HG03432 (cell line): ENCODE data around the gene CDC42EP3.
A peak's percentile ranks its signal among the peaks of the same experiment; 100 is the strongest.

ENCODE experiments used
- ATAC-seq: cut with Tn5 transposase; IDR thresholded peaks from one replicate; pipeline ENCODE4 v1.9.1; 2021; ENCODE audit warnings: mild to moderate bottlenecking, moderate library complexity; ENCODE audit not compliant: unreplicated experiment

The CDC42EP3 gene

DNA sequence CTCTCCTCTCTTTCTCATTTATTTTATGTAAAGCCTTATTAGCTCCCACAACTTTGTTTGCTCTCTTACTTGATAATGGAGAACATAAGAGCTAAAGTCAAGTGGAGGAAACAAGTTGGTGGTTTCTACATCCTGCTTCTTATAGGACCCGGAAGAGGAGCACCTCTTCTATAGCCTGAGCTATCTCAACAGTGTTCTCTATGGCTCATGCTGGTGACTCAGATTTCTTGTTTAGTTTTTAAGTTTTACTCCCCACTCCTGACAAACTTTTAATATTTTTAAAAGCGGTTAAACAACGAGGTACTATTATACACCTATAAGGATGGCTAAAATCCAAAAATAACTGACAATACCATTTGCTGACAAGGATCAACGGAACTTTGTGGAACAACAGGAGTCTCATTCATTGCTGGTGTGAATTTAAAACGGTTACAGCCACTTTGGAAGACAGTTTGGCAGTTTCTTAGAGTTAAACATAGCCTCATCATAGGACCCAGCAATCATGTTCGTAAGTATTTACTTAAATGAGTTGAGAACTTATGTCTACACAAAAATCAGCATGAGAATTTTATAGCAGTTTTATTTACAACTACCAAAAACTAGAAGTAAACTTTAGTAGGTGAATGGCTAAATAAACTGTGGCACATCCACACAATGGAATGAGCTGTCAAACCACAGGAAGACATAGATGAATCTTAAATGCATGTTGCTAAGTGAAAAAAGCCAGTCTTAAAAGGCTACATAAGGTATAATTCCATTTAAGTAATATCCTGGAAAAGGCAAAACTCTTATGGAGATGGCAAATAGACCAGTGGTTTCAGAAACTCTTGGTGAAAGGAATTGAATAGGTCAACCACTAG lies 12.7 kb upstream of the CDC42EP3 start:
- ATAC-seq, result no peak

DNA sequence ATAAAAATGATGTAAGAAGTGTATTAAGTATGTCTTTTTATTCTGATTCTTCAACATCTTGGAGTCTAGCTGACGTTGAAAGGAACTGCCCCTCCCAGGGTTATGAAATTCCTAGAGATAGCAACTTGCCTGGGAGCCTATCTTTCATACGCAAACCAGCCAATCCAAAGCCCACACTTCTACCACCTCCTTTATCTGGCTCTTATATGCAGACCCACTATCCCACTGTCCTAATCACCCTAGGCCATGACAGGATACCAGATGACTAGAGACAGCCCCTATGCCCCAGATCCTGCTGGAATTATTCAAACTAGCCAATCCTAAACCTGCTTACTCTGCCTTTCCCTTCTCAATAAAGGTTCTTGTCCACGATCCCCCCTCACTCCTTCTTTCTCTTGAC lies 11.8 kb upstream of the CDC42EP3 start:
- no peak for ATAC-seq

DNA sequence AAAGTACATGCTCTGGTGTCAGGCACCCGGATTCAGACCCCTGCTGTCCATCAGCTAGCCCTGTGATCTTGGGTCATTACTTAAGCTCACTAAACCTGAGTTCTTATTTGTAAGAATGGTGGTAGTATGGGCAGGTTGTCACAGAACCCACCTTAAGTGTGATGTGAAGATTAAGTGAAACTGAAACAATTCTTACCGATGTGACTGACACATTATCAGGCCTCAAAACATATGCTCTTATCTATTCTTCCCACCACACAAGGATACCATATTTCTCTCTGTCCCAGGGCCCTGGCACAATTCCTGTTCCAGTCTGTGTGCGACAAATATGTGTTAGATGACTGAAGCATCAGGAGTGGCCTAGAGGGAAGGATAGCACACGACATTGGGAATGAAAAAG lies 11.0 kb upstream of the CDC42EP3 start:
- ATAC-seq, result no peak

DNA sequence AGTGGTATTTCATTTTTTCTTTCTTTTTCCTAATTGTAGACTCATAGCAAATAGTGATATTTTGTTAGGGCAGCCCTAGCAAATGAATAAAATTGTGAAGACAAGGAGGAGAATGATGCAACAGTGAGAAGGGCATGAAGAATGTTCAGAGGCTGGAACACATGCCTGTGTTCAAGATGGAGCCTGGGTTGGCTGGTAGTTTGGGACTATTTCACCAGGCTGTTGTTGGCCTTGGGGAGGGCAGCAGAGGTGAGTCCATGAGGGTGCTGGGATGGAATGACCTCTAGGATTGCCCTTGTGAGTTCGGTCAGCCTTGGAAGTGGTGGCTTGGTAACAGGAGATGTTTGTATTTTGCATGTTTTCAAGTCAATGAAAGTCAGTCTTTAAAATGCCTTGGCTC lies 10.1 kb upstream of the CDC42EP3 start:
- no peak for ATAC-seq

DNA sequence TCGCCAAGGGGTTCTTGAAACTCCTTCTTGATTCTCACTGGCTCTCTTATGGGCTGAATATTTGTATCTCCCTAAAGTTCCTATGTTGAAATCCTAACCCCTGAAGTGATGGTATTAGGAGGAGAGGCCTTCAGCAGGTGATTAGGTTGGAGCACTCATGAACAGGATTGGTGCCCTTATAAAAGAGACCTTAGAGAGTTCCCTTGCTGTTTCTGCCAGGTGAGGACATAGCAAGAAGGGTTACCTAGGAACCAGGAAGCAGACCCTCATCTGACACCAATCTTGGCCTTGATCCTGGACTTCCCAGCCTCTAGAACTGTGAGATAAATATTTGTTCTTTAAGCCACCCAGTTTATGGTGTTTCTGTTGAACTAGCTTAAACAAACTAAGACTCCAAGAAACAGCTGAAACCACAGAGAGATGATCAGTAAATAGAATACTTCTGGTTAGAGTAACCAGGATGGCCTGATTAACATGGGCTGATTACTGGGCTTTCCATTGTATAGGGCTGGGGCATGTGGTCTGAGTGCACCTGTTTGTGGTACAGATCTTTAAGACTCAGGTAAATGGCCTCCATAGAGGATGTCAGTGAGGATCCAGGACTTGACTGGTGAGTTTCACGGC lies 7.7 kb upstream of the CDC42EP3 start:
- no peak for ATAC-seq

DNA sequence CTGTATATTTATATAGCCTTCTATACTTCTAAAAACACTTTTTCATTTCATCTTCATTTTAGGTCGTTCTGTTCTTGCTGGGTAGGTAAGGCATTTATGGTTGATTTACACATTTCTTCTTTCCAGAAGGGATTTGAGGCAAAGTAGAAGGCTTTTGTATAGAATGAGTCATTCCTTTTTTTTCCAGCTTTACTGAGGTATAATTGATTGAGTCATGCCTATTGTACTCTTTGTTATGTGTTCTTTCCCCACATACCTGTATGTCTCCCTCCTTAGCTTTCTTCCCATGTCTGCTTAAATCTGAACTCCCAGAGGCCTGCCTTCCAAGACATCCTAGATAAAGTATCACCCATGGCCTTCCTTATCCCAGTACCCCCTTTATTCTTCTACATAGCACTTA lies 4.8 kb upstream of the CDC42EP3 start:
- no peak for ATAC-seq

DNA sequence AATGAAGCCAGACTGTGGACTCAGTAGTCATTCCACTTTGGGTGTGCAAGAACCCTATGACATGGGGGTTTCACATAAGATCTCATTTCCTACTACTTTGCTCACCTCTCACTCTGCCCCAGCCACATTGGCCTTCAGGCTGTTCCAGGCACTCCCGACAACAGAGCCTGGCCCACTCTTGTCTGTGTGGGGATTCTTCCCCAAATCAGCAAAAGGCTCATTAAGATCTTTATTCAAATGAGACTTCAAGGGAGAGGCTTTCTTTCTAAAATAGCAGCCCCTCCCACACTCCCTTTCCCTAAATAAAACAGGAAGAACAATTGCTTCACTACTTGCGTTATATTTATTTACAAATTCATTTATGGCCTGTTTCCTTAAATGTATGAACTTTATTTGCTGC lies 3.5 kb upstream of the CDC42EP3 start:
- no peak for ATAC-seq

DNA sequence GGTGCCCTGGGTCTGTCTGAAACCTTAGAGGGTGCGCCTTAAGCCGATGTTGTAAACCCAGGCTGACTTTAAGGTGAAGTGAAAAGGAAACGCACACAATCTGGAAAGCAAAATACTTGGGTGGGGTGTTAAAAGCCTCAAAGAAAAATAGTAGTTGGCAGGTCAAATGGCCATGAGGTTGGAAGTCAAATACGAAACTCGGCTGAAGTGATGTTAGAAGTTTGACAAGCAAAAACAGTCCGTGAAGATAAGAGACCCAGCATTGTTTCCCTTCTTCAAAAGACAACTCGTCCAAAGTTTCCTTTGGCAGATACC lies 1.4 kb upstream of the CDC42EP3 start:
- no peak for ATAC-seq

DNA sequence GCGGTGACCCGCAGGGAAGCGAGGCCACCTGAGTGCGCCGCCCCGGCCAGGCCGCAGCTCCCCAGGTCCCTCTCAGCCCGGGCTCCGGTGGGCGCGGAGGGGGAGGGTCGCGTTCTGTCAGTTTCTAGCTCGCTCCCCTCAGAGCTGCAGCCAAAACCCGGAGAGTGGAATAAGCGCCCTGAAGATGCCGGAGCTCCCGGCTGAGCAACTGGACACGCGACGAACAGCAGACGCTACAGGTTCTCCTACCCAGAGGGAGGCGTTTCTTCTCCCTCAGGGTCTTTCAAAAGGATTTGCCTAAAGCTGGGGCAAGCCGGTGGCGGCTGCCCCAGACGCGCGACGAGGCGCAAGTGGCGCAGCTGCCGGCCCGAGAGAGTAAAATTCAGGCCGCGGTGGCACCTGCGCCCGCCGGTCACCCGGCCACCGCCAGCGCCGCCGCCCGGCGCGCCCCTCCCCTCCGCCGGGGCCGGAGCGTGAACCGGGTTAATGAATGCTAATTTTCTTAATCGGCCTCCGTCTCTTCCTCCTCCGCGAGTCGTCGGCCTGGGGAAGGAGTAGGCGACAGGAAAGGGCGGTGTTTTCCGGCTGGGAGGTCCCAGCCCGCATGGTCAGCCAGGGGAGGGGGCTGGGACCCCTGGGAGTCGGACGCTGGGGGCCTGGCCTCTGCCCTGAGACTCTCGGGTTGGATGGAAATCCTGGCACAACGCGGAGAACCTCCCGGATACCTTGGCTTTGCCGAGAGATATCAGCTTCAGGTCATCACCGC lies 845 bp upstream of the CDC42EP3 start:
- peak; percentile 57 for ATAC-seq

DNA sequence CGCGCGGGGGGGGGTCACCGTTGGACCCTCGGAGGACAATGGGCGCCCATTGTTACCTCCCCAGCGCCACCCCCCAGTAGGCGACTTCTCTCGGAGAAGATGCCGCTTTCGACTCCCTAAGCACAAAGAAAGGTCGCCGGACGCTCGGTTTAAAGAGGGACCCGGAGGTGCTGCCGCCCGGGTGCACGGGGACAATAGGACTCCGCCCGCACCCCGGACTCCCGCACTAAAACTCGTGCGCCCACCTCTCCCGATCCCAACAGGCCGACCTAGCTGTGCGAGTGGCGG lies 318 bp upstream of the CDC42EP3 start:
- ATAC-seq, result no peak

DNA sequence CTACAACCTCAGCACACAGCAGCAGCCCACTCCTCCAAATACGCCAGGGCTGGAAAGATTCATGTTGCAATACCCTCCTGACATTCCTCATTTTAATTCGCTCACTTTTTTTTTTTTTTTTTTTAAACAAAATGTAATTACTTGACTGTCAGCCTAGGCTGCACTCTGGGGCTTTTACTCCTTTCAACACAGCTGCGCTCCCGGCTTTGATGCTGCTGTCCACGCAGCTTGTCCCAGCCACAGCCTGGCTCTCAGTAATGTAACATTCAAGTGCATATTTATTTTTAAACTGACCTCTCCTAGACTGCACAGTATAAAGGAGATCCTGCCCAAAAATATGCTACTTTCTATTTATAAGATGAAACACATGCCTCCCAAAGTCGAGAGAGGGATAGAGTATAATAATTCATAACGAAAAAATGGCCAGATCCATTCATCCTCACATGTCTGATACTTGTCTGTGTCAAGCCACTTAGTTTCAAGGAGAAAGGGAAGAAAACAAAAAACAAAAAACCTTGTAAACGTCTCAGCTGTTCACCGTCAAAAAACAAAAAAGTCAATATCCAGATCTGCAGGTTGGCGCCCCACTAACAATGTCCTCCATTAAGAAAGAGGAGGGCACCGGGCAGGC lies 949 bp downstream of the CDC42EP3 start:
- no peak for ATAC-seq

DNA sequence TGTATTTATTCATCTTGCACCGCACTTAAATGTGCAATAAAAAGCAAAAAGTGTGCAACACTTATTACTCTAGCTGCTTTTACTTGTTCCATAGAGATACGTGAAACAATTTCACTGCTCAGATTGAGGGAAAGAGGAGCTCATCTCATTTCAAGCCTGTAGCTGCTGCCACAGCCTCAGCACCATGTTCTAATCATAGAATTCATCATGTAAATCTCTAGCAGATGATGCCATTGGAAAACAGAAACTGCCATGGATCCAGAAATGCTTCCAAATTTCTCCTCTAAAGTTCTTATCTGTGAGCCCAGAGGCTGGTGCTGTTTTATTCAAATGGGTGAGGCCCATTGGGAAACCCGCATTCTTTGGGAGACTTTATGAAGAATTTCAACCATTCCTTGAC lies 2.0 kb downstream of the CDC42EP3 start:
- ATAC-seq, result no peak

DNA sequence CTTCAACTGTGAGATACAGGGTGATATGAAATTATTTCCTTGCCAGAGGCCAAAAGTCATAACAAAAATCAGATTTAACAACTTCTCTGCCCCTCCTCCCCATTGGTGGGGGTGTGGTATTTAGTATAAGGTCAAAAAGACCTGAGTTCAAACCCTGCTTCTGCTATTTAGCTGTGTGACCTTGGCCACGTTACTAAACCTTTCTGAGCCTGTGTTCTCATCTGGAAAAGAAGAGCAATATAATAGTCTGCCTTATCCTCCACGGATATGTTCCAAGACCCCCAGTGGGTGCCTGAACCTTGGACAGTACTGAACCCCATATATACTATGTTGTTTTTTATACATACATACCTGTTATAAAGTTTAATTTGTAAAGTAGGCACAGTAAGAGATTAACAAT lies 3.7 kb downstream of the CDC42EP3 start:
- ATAC-seq, result no peak

DNA sequence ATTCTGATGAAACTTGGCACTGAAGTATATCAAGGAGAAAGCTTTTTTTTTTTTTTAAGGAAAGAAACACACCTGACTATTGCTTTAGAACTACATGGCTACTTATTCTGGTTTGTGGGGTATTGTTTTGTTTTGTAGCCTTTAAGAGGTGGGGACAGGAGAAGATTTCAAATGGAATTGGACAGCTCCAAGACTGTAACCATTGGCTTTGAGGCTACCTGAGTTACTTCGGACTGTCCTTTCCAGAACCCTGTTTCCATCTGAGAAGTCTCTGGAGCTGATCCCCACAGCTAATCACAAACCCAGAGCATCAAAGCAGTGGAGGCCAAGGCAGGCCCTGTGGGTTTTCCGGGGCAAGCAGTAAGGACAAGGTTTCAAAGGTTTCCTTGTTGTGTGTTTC lies 4.7 kb downstream of the CDC42EP3 start:
- no peak for ATAC-seq

DNA sequence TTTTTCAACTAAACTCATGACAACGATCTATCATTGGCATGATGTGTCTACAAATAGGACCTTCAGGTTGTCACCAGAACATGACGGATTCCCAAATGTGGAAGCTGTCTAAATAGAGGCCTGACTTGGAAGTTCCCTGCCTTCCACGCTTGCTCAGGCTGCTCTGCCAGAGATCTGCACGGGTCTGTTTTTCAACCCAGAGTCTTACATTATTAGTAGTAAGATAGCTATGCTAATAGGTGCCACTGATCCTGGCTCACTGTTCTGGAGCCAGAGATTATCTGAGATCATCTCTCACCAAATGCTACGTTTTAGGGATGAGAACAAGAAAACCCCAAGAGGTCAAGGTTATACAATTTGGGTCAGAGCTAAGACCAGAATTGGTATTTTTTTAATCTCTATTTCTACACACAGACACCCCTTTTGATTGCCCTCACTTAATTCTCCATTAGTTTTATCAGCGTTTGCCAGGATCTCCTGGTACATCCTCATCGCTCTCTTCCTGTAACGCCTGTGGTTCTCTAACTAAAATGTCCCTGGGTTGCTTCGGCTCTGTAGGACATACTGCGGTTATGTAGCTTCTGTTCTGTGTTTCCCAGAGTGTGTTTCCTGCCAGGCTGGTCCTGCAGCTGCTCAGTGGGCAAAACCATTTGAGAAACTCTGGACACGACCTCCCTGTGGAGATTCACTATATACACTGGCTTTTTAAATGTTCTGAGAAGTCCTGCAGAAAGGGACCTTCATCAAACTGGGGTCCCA lies 5.7 kb downstream of the CDC42EP3 start:
- no peak for ATAC-seq

DNA sequence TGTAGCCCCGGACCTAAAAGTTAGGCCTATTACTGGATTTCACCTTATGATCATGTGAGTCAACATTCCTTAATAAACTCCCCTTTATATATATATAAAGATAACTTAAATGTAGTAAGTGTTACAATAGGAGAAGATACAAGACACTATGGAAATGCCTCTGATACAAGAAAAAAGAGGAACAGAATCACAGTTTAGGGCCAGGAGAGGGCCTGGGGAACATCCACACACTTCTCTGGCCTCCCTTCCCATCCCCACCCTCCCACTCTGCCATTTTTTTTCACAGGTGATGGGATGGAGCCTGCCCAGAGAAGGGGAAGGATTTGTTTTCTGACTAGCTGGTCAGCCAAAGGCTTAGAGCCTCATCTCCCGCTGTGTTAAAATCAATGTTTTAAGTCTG lies 6.4 kb downstream of the CDC42EP3 start:
- ATAC-seq, result no peak

DNA sequence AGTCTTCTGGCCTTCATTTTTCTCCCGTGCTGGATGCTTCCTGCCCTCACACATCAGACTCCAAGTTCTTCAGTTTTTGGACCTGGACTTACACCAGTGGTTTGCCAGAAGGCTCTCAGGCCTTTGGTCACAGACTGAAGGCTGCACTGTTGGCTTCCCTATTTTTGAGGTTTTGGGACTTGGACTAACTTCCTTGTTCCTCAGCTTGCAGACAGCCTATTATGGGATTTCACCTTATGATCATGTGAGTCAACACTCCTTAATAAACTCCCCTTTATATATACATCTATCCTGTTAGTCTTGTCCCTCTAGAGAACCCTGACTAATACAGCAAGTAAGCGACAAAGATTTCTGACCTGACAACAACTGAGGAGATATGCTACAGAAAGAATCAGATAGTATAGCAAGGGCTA lies 7.2 kb downstream of the CDC42EP3 start:
- ATAC-seq, result no peak

DNA sequence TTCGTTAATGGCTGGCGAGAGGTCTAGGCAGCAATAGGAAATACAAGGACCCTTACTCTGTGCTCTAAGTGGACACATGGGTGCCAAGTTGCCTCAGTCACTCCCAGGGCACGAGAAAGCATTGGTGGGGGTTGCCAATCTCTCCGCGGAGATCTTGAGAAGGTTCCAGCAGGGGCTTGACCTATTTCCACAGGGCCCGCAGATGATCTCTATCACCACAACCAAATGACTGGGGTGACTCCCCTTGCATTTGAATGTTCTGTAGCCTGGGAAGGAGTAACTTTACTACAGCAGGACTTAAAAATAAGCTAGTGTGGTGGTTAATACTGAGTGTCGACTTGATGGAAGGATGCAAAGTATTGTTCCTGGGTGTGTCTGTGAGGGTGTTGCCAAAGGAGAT lies 8.1 kb downstream of the CDC42EP3 start:
- ATAC-seq, result no peak

DNA sequence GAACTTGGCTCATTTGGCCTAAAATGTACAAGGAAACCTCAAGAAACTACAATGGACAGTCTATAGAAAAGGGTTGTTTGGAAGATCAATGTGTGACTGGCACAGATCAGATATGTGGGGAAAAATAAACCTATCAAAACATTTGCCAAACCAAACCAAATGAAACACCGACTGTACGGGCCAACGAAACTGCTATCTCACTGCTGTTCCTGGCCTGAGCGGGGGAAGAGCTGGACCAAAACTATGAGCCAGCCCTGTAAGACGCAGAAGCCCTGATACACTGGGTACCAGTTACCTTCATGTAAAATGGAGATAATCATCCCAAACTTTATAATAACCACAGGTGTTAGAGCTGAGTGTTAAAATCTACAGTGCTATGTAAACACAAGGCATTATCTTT lies 11.7 kb downstream of the CDC42EP3 start:
- ATAC-seq, result no peak

DNA sequence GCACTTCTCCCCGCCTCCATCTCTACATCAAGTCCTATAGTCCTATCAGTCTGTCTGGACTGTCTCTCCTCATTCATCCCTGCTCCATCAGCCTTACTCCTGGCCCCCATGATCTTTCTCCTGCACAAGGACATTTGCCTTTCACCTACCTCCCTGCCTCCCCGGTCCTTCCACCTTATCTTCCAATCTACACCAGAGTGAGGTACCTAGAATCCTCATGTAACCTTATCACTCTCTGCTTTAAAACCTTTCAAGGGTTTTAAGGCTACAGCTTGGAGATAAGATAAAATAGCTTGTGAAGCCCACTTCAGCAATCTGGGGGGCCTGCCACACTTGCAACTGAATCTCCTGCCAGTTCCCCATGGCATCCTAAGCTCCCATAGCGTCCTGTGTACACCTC lies 12.8 kb downstream of the CDC42EP3 start:
- ATAC-seq, result no peak

DNA sequence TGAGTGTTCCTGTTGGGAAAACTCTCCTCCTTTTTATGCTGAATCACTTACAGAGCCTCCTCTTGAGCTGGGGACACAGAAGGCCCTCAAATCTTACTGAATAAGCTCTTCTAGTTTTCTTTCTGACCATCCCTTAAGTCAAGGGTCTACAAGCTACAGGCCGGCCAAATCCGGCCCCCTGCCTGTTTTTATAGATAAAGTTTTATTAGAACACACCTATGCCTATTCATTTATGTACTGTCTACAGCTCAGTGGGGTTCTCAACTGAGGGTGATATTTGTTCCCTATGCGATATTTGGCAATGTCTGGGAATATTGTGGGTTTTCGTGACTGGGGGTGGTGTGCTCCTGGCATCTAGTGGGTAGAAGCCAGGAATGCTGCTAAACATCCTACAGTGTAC lies 14.0 kb downstream of the CDC42EP3 start:
- no peak for ATAC-seq
